GM19239 (cell line): ENCODE measurements around the gene MICAL1.
"Not testable (repeated sequence)": the region's sequence is repeated elsewhere in the genome, so short reads cannot be mapped to it uniquely, and the experiment has no call there.

ENCODE experiments used
- DNase-seq: peaks from one replicate; pipeline ENCODE4 v3.0.0; 2011; ENCODE audit warnings: low spot score; ENCODE audit not compliant: insufficient read length
- FAIRE-seq: peaks from 2 replicates; lab custom pipeline; 2011; peaks lifted over from hg19 to GRCh38; lab: Jason Lieb, UNC

Gene MICAL1

GRCh38 chr6:109478222-109478805, 22.7 kb upstream of the MICAL1 start:
- FAIRE-seq, result no peak
- no peak for DNase-seq

GRCh38 chr6:109477725-109478124, 22.2 kb upstream of the MICAL1 start:
- peak; percentile 78 for FAIRE-seq
- DNase-seq, result no peak

- DNase-seq (no peak), FAIRE-seq (no peak)
Measured at GRCh38 chr6:109477184-109477583, 21.6 kb upstream of the MICAL1 start.

- FAIRE-seq (no peak), DNase-seq (no peak)
Measured at GRCh38 chr6:109475625-109476024, 20.1 kb upstream of the MICAL1 start.

- no peak for DNase-seq
- FAIRE-seq, result no peak
Measured at GRCh38 chr6:109474995-109475394, 19.4 kb upstream of the MICAL1 start.

- FAIRE-seq (no peak), DNase-seq (no peak)
Measured at GRCh38 chr6:109473120-109473519, 17.5 kb upstream of the MICAL1 start.

- DNase-seq (no peak), FAIRE-seq (peak; percentile 66)
Measured at GRCh38 chr6:109472132-109472995, 16.8 kb upstream of the MICAL1 start.

- DNase-seq (no peak), FAIRE-seq (no peak)
Measured at GRCh38 chr6:109471105-109471810, 15.7 kb upstream of the MICAL1 start.

- DNase-seq, result no peak
- FAIRE-seq, result no peak
Measured at GRCh38 chr6:109469591-109470189, 14.1 kb upstream of the MICAL1 start.

GRCh38 chr6:109467696-109468095, 12.1 kb upstream of the MICAL1 start:
- FAIRE-seq (no peak), DNase-seq (no peak)

GRCh38 chr6:109466212-109466923, 10.8 kb upstream of the MICAL1 start:
- DNase-seq (no peak), FAIRE-seq (no peak)

GRCh38 chr6:109465772-109466171, 10.2 kb upstream of the MICAL1 start:
- no peak for FAIRE-seq
- DNase-seq, result no peak

- no peak for FAIRE-seq
- DNase-seq, result no peak
Measured at GRCh38 chr6:109461733-109462526, 6.4 kb upstream of the MICAL1 start.

- DNase-seq, FAIRE-seq: not testable (repeated sequence)
Measured at GRCh38 chr6:109461205-109461604, 5.6 kb upstream of the MICAL1 start.

GRCh38 chr6:109460161-109460829, 4.7 kb upstream of the MICAL1 start:
- FAIRE-seq (no peak), DNase-seq (no peak)

- no peak for DNase-seq
Measured at GRCh38 chr6:109458774-109459531, 3.4 kb upstream of the MICAL1 start.

GRCh38 chr6:109457562-109457996, 2.0 kb upstream of the MICAL1 start:
- no peak for DNase-seq
- FAIRE-seq, result no peak

More at GRCh38 chr6:109458774-109459531, 3.4 kb upstream of the MICAL1 start:
- peak; percentile 94 for FAIRE-seq
